NT2/D1 (cell line): ENCODE results near the gene KLHL1.
A peak's percentile ranks its signal among the peaks of the same experiment; 100 is the strongest.

ENCODE experiments used
- DNase-seq: peaks from one replicate; pipeline ENCODE4 v3.0.0-alpha.2; 2011; ENCODE audit warnings: low read depth, low spot score
- H3K27me3 ChIP-seq: 2 replicates; pipeline ENCODE4 v1.6.0; 2011; ENCODE audit warnings: mild to moderate bottlenecking; ENCODE audit not compliant: insufficient read length, insufficient read depth
- H3K36me3 ChIP-seq: 2 replicates; pipeline ENCODE4 v1.6.1; 2011; ENCODE audit warnings: mild to moderate bottlenecking, low read length, mixed read lengths; ENCODE audit not compliant: insufficient read depth, insufficient read length
- H3K4me1 ChIP-seq: 2 replicates; pipeline ENCODE4 v1.5.1; 2011; ENCODE audit not compliant: insufficient read depth, insufficient read length
- H3K4me3 ChIP-seq: 2 replicates; pipeline ENCODE4 v1.5.1; 2011; ENCODE audit warnings: low read depth; ENCODE audit not compliant: insufficient read length
- H3K9ac ChIP-seq: 2 replicates; pipeline ENCODE4 v1.6.0; 2011; ENCODE audit warnings: low read depth; ENCODE audit not compliant: insufficient read length
- H3K9me3 ChIP-seq: 2 replicates; pipeline ENCODE4 v1.5.1; 2011; ENCODE audit warnings: mild to moderate bottlenecking, low read length; ENCODE audit not compliant: insufficient read depth
- SUZ12 ChIP-seq: IDR thresholded peaks from 2 replicates; pipeline ENCODE4 v1.6.1; 2011; ENCODE audit not compliant: insufficient read length, insufficient read depth; ENCODE audit errors: extremely low read depth
- YY1 ChIP-seq: IDR thresholded peaks from 2 replicates; pipeline ENCODE4 v1.6.1; 2011; ENCODE audit not compliant: insufficient read length, insufficient read depth
- ZNF274 ChIP-seq: IDR thresholded peaks from 2 replicates; pipeline ENCODE4 v1.6.1; 2011; ENCODE audit warnings: mild to moderate bottlenecking, low read depth, low read length

KLHL1 gene

GRCh38 chr13:69872321-69873047 lies 235.8 kb downstream of the KLHL1 start:
- no peaks in the 10 kb centered on the region for H3K4me1 ChIP-seq
- H3K27me3 ChIP-seq, result no peaks in the 10 kb centered on the region
- TF ChIP-seq YY1 (no peak), ZNF274 (no peak), SUZ12 (no peak)
- no peaks in the 10 kb centered on the region for H3K9me3 ChIP-seq
- no peak for DNase-seq
- no peak overlapping the region for H3K9ac ChIP-seq
- H3K4me3 ChIP-seq, result no peak overlapping the region
- no peaks in the 10 kb centered on the region for H3K36me3 ChIP-seq

GRCh38 chr13:69866555-69866954 lies 241.7 kb downstream of the KLHL1 start:
- no peak for DNase-seq
- Histone ChIP-seq H3K36me3 (no peaks in the 10 kb centered on the region), H3K9ac (no peak overlapping the region), H3K27me3 (no peaks in the 10 kb centered on the region), H3K4me1 (no peaks in the 10 kb centered on the region), H3K9me3 (no peaks in the 10 kb centered on the region), H3K4me3 (no peak overlapping the region)
- TF ChIP-seq YY1 (no peak), ZNF274 (no peak), SUZ12 (no peak)

GRCh38 chr13:69857183-69857821 lies 250.9 kb downstream of the KLHL1 start:
- Histone ChIP-seq H3K9ac (no peak overlapping the region), H3K36me3 (no peaks in the 10 kb centered on the region), H3K9me3 (no peaks in the 10 kb centered on the region), H3K4me3 (no peak overlapping the region), H3K4me1 (no peaks in the 10 kb centered on the region), H3K27me3 (no peaks in the 10 kb centered on the region)
- no peak for TF ChIP-seq SUZ12
- TF ChIP-seq ZNF274, result no peak
- TF ChIP-seq YY1, result no peak
- peak; percentile 15 for DNase-seq

GRCh38 chr13:69856331-69856730 lies 251.9 kb downstream of the KLHL1 start:
- no peaks in the 10 kb centered on the region for H3K36me3 ChIP-seq
- H3K27me3 ChIP-seq, result no peaks in the 10 kb centered on the region
- H3K4me1 ChIP-seq, result no peaks in the 10 kb centered on the region
- DNase-seq, result no peak
- H3K4me3 ChIP-seq, result no peak overlapping the region
- no peak overlapping the region for H3K9ac ChIP-seq
- no peaks in the 10 kb centered on the region for H3K9me3 ChIP-seq
- TF ChIP-seq ZNF274 (no peak), YY1 (no peak), SUZ12 (no peak)

GRCh38 chr13:69828527-69828926 lies 279.7 kb downstream of the KLHL1 start:
- Histone ChIP-seq H3K4me1 (no peaks in the 10 kb centered on the region), H3K9me3 (no peaks in the 10 kb centered on the region), H3K4me3 (no peak overlapping the region), H3K9ac (no peak overlapping the region), H3K27me3 (no peaks in the 10 kb centered on the region), H3K36me3 (no peaks in the 10 kb centered on the region)
- peak; percentile 8 for DNase-seq
- TF ChIP-seq ZNF274 (no peak), YY1 (no peak), SUZ12 (no peak)

GRCh38 chr13:69820180-69820579 lies 288.1 kb downstream of the KLHL1 start:
- Histone ChIP-seq H3K9ac (no peak overlapping the region), H3K36me3 (no peaks in the 10 kb centered on the region), H3K9me3 (no peaks in the 10 kb centered on the region), H3K4me3 (no peak overlapping the region), H3K27me3 (no peaks in the 10 kb centered on the region), H3K4me1 (no peaks in the 10 kb centered on the region)
- no peak for TF ChIP-seq ZNF274
- no peak for TF ChIP-seq SUZ12
- TF ChIP-seq YY1, result no peak
- DNase-seq, result no peak

- H3K4me3 ChIP-seq, result no peak overlapping the region
- no peaks in the 10 kb centered on the region for H3K9me3 ChIP-seq
- DNase-seq, result no peak
- no peaks in the 10 kb centered on the region for H3K4me1 ChIP-seq
- no peaks in the 10 kb centered on the region for H3K27me3 ChIP-seq
- H3K9ac ChIP-seq, result no peak overlapping the region
- TF ChIP-seq SUZ12, result no peak
- TF ChIP-seq ZNF274, result no peak
- no peak for TF ChIP-seq YY1
- no peaks in the 10 kb centered on the region for H3K36me3 ChIP-seq
These were observed 290.9 kb downstream of the KLHL1 start for GRCh38 chr13:69817333-69817869.
